Osteocyte (in vitro differentiated cells): ENCODE data around the gene POM121C. TPM values are rescaled to one million over a fixed set of nuclear protein-coding genes. Genes with fewer than 3 reads are reported as not detected.
"Not testable (repeated sequence)": the region's sequence is repeated elsewhere in the genome, so short reads cannot be mapped to it uniquely, and the experiment has no call there.

ENCODE experiments used
- DNase-seq: peaks from one replicate; pipeline ENCODE4 v3.0.0; 2021; ENCODE audit warnings: mixed read lengths; ENCODE audit not compliant: unreplicated experiment; ENCODE audit errors: extremely low spot score
- H3K27ac Mint-ChIP-seq: one replicate; pipeline ENCODE4 v1.8.0; 2021; ENCODE audit warnings: mild to moderate bottlenecking, mixed read lengths; ENCODE audit not compliant: unreplicated experiment
- H3K27me3 Mint-ChIP-seq: one replicate; pipeline ENCODE4 v1.8.0; 2021; ENCODE audit warnings: mixed read lengths; ENCODE audit not compliant: unreplicated experiment
- H3K36me3 Mint-ChIP-seq: one replicate; pipeline ENCODE4 v1.8.0; 2021; ENCODE audit warnings: mixed read lengths; ENCODE audit not compliant: unreplicated experiment
- H3K4me1 Mint-ChIP-seq: one replicate; pipeline ENCODE4 v1.8.0; 2021; ENCODE audit warnings: mixed read lengths; ENCODE audit not compliant: unreplicated experiment
- H3K4me3 Mint-ChIP-seq: one replicate; pipeline ENCODE4 v1.8.0; 2021; ENCODE audit warnings: mild to moderate bottlenecking, moderate library complexity, mixed read lengths; ENCODE audit not compliant: unreplicated experiment
- H3K9me3 Mint-ChIP-seq: one replicate; pipeline ENCODE4 v1.8.0; 2021; ENCODE audit warnings: mixed read lengths; ENCODE audit not compliant: unreplicated experiment
- total RNA-seq: library from RNA; stranded (reverse); gene quantifications from 2 replicates; pipeline ENCODE4 v1.2.1, GENCODE V29; 2021

Gene POM121C
- total RNA-seq, 1 donor from 2014 or later: 44.3 TPM

- H3K27ac Mint-ChIP-seq, H3K36me3 Mint-ChIP-seq, H3K27me3 Mint-ChIP-seq, H3K9me3 Mint-ChIP-seq, H3K4me3 Mint-ChIP-seq, H3K4me1 Mint-ChIP-seq: not testable (repeated sequence)
- DNase-seq: peak; percentile 53
Measured at GRCh38 chr7:75416787-75417186, 69.3 kb downstream of the POM121C start.

- H3K27me3 Mint-ChIP-seq, H3K27ac Mint-ChIP-seq, H3K36me3 Mint-ChIP-seq, H3K4me3 Mint-ChIP-seq, H3K4me1 Mint-ChIP-seq, H3K9me3 Mint-ChIP-seq: not testable (repeated sequence)
- peak; percentile 59 for DNase-seq
Measured at GRCh38 chr7:75415829-75416373, 70.2 kb downstream of the POM121C start.

- H3K9me3 Mint-ChIP-seq: not testable (repeated sequence)
Measured at GRCh38 chr7:75415428-75415817, 70.7 kb downstream of the POM121C start.

GRCh38 chr7:75414708-75415427 is 71.2 kb downstream of the POM121C start:
- not testable (repeated sequence) for H3K4me1 Mint-ChIP-seq

More at GRCh38 chr7:75415428-75415817, 70.7 kb downstream of the POM121C start:
- H3K4me3 Mint-ChIP-seq, H3K4me1 Mint-ChIP-seq, H3K36me3 Mint-ChIP-seq, H3K27ac Mint-ChIP-seq, H3K27me3 Mint-ChIP-seq: not testable (repeated sequence)
- peak; percentile 70 for DNase-seq

GRCh38 chr7:75414204-75414603 is 71.9 kb downstream of the POM121C start:
- H3K9me3 Mint-ChIP-seq, H3K36me3 Mint-ChIP-seq, DNase-seq, H3K27me3 Mint-ChIP-seq, H3K4me3 Mint-ChIP-seq, H3K27ac Mint-ChIP-seq, H3K4me1 Mint-ChIP-seq: not testable (repeated sequence)

More at GRCh38 chr7:75414708-75415427, 71.2 kb downstream of the POM121C start:
- not testable (repeated sequence) for H3K9me3 Mint-ChIP-seq, H3K27me3 Mint-ChIP-seq, H3K27ac Mint-ChIP-seq, H3K4me3 Mint-ChIP-seq, H3K36me3 Mint-ChIP-seq
- DNase-seq: peak; percentile 48

GRCh38 chr7:75410823-75411173 is 75.3 kb downstream of the POM121C start:
- not testable (repeated sequence) for H3K27ac Mint-ChIP-seq, H3K4me1 Mint-ChIP-seq, H3K4me3 Mint-ChIP-seq, H3K36me3 Mint-ChIP-seq, H3K27me3 Mint-ChIP-seq, H3K9me3 Mint-ChIP-seq, DNase-seq

- H3K36me3 Mint-ChIP-seq, DNase-seq, H3K27ac Mint-ChIP-seq, H3K27me3 Mint-ChIP-seq, H3K4me1 Mint-ChIP-seq, H3K9me3 Mint-ChIP-seq: not testable (repeated sequence)
- peak overlapping the region; percentile 58 for H3K4me3 Mint-ChIP-seq
Measured at GRCh38 chr7:75409880-75410822, 75.9 kb downstream of the POM121C start.

GRCh38 chr7:75404663-75405062 is 81.4 kb downstream of the POM121C start:
- DNase-seq, H3K36me3 Mint-ChIP-seq, H3K4me3 Mint-ChIP-seq, H3K27ac Mint-ChIP-seq, H3K27me3 Mint-ChIP-seq, H3K4me1 Mint-ChIP-seq, H3K9me3 Mint-ChIP-seq: not testable (repeated sequence)

GRCh38 chr7:75403455-75404443 is 82.3 kb downstream of the POM121C start:
- H3K4me1 Mint-ChIP-seq, H3K27ac Mint-ChIP-seq, DNase-seq, H3K9me3 Mint-ChIP-seq, H3K4me3 Mint-ChIP-seq, H3K27me3 Mint-ChIP-seq, H3K36me3 Mint-ChIP-seq: not testable (repeated sequence)

- not testable (repeated sequence) for H3K9me3 Mint-ChIP-seq, H3K27ac Mint-ChIP-seq, H3K27me3 Mint-ChIP-seq, DNase-seq, H3K4me1 Mint-ChIP-seq, H3K4me3 Mint-ChIP-seq, H3K36me3 Mint-ChIP-seq
Measured at GRCh38 chr7:75400575-75400974, 85.5 kb downstream of the POM121C start.
